AG04449 (cell line): Measurements from ENCODE around the gene SMARCD1.

Experiments
- CTCF ChIA-PET: fragments of 350-600 bp; formaldehyde crosslinking; extraction: SDS; loops from one replicate; lab custom pipeline; 2021; ENCODE audit warnings: antibody characterized with exemption; lab: Yijun Ruan, JAX
- POLR2A ChIA-PET: fragments of 400-600, 350-600 bp; formaldehyde crosslinking; extraction: SDS; loops from one replicate; lab custom pipeline; 2020; ENCODE audit warnings: antibody characterized with exemption, inconsistent platforms; lab: Yijun Ruan, JAX
- DNase-seq: peaks from one replicate; pipeline ENCODE4 v3.0.0-alpha.2; 2010; ENCODE audit warnings: low read depth, low spot score
- H3K4me3 ChIP-seq: 2 replicates; pipeline ENCODE4 v1.5.1; 2011; ENCODE audit warnings: low read depth, mild to moderate bottlenecking, control low read depth, low read length
- TF ChIP-seq, protein P1 (sequence below): IDR thresholded peaks from one replicate; pipeline ENCODE4 v1.5.1; 2011; ENCODE audit warnings: mild to moderate bottlenecking, moderate library complexity, low read length, control low read depth, inconsistent platforms; ENCODE audit not compliant: insufficient read depth; ENCODE audit errors: missing control alignments

The SMARCD1 gene

DNA sequence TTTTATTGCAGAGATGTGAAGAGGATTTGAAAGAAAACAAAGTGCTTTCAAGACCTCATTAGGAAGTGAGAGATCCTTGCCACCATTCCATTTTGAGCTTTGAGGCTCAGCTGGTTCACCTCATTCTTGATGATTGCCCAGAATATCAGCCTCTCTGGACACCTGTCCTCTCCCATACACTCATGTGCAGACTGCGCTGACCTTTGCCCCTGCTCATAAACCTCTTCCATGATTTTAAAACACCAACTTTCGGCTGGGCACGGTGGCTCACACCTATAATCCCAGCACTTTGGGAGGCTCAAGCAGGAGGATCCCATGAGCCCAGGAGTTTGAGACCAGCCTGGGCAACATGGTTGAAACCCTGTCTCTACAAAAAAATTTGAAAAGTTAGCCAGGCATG is 35.8 kb downstream of the SMARCD1 start:
- TF ChIP-seq, protein P1, sequence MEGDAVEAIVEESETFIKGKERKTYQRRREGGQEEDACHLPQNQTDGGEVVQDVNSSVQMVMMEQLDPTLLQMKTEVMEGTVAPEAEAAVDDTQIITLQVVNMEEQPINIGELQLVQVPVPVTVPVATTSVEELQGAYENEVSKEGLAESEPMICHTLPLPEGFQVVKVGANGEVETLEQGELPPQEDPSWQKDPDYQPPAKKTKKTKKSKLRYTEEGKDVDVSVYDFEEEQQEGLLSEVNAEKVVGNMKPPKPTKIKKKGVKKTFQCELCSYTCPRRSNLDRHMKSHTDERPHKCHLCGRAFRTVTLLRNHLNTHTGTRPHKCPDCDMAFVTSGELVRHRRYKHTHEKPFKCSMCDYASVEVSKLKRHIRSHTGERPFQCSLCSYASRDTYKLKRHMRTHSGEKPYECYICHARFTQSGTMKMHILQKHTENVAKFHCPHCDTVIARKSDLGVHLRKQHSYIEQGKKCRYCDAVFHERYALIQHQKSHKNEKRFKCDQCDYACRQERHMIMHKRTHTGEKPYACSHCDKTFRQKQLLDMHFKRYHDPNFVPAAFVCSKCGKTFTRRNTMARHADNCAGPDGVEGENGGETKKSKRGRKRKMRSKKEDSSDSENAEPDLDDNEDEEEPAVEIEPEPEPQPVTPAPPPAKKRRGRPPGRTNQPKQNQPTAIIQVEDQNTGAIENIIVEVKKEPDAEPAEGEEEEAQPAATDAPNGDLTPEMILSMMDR, result no peak
- DNase-seq, result no peak
- H3K4me3 ChIP-seq, result no peak overlapping the region
- CTCF ChIA-PET, result interaction anchor here (1.2 to 6.8 kb wide), 2 partner anchors 10 to 11 kb away, joined by 4 to 48 read pairs; partner anchors contain the start of gene COX14
- POLR2A ChIA-PET, result interaction anchor here (0.6 kb wide), 1 partner anchor 14 kb away, joined by 3 read pairs; no protein-coding TSS in a partner anchor

DNA sequence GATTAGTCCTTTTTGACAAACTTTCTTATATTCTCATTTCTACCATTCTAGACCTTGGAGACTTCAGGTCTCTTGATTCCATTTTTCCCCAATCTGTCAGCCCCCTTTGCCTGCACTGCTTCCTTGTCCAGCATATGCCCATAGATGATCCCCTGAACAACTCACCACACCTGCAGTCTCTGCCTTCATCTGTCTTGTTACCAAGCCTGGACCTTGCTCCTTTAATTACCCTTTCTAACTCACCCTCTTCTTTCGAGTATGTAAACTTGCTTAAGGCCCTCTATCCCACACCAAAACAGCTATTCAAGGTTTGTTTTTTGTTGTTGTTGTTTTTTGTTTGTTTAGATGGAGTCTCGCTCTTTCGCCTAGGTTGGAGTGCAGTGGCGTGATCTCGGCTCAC is 36.5 kb downstream of the SMARCD1 start:
- ChIA-PET CTCF (interaction anchor here (6.8 kb wide), 1 partner anchor 10 kb away, joined by 48 read pairs; the partner anchor contains the start of gene COX14), POLR2A (no interaction called here)
- no peak for DNase-seq
- TF ChIP-seq, protein P1, result no peak
- H3K4me3 ChIP-seq, result no peak overlapping the region

DNA sequence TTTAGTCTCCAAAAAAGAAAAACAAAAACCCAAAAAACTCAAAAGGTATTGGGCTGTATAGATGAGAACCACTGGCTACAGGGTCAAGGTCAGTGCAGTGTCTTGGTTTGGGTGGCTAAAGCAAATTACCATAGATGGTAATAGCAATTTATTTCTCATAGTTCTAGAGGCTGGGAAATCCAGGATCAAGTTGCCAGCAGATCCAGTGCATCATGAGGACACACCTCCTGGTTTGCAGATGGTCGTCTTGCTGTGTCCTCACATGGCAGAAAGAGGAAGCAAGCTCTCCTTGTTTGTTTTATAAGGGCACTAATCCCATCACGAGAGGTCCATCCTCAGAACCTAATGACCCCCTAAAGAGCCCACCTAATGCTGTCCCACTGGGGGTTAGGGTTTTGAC is 38.1 kb downstream of the SMARCD1 start:
- no peak for DNase-seq
- TF ChIP-seq, protein P1, result no peak
- no peak overlapping the region for H3K4me3 ChIP-seq
- CTCF ChIA-PET, result interaction anchor here (1.3 to 6.8 kb wide), 2 partner anchors 9 to 12 kb away, joined by 3 to 48 read pairs; partner anchors contain the start of gene COX14
- POLR2A ChIA-PET, result no interaction called here

DNA sequence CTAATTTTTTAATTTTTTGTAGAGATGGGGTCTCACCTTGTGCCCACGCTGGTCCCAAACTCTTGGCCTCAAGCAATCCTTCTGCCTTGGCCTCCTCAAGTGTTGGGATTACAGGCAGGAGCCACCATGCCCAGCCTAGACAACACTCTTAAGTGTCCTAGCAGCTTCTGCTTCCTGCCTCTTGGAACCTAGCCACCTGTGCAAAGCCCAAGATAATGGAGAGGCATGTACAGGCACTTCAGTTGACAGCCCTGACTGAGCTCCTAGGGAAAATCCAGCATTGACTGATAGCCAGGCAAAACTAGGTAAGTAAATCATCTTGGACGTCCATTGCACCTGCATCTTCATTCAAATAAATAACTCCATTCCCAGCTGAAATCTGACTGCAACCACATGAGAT is 42.4 kb downstream of the SMARCD1 start:
- TF ChIP-seq, protein P1, result no peak
- ChIA-PET CTCF (interaction anchor here (1.0 kb wide), 2 partner anchors 17 to 40 kb away, joined by 3 to 5 read pairs; no protein-coding TSS in a partner anchor), POLR2A (interaction anchor here (1.0 kb wide), 1 partner anchor 16 kb away, joined by 3 read pairs; the partner anchor contains the start of gene COX14)
- DNase-seq, result no peak
- H3K4me3 ChIP-seq, result no peak overlapping the region

DNA sequence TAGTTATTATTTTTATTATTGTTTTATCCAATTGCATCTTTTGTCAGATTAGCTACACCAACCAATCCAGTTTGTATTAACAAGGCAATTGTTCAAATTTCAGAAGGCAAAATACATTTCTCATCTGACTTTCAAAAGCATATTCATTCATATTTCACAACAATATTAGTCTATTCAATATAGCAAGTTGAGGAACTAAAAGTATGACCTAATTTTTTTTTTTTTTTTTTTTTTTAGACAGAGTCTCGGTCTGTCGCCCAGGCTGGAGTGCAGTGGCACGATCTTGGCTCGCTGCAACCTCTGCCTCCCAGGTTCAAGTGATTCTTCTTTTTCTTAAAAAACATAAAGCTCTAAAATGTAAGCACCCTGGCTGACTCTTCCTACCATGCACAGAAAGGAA is 44.1 kb downstream of the SMARCD1 start:
- CTCF ChIA-PET, result interaction anchor here (0.7 to 2.3 kb wide), 8 partner anchors 13 to 185 kb away, joined by 3 to 14 read pairs (median 6); partner anchors contain the start of genes CERS5 and COX14
- TF ChIP-seq, protein P1, result no peak
- POLR2A ChIA-PET, result interaction anchor here (2.0 kb wide), 1 partner anchor 17 kb away, joined by 7 read pairs; the partner anchor contains the start of gene COX14
- DNase-seq, result no peak
- H3K4me3 ChIP-seq, result no peak overlapping the region

DNA sequence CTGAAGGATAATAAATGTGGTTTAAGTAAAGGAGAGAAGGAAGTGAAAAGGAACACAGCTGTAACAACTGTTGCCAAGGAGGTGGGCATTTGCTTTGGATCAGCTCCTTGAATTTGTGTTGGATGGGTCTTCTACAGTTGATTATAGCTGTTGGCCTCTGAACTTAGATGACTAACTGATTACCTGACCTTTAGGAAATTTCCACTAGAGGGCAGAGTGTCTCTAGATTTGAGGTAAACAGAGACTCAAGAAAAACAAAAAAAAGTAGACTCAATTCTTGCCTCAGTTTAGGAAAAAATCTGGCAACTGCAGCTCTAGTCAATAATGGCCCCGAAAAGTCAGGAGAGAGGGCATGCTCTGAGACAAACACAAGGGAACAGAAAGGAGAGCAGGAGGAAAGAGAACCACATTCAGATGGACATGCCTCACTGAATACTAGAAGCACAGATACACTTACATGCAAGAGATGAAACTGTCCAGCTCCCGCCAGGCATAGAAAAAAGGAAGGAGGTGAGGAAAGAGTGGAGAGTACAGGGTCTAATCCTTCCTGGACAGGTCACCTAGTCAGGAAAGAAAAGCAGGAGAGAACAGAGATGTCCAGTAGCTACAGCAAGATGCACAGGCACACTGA is 47.5 kb downstream of the SMARCD1 start:
- ChIA-PET CTCF (interaction anchor here (0.6 to 2.6 kb wide), 20 partner anchors 8 to 183 kb away, joined by 3 to 14 read pairs (median 3); partner anchors contain the start of genes CERS5 and COX14), POLR2A (no interaction called here)
- no peak for DNase-seq
- no peak overlapping the region for H3K4me3 ChIP-seq
- TF ChIP-seq, protein P1, result peak; percentile 20
